ENCODE results near the gene EIF1AY.
"Not testable (repeated sequence)": the region's sequence is repeated elsewhere in the genome, so short reads cannot be mapped to it uniquely, and the experiment has no call there.

The EIF1AY gene

GRCh38 chrY:20575531-20576121 is at the start of gene EIF1AY:
TSS of gene EIF1AY (plus strand) at chrY:20575776. CDS start at chrY:20575872, 96 bp downstream.
- no peak for DNase-seq

- DNase-seq, result no peak
These were observed 47.1 kb upstream of the EIF1AY start for GRCh38 chrY:20528435-20528834.

GRCh38 chrY:20538186-20538585 is 37.4 kb upstream of the EIF1AY start:
- no peak for DNase-seq

GRCh38 chrY:20538933-20539332 is 36.6 kb upstream of the EIF1AY start:
- DNase-seq, result no peak

- DNase-seq, result no peak
These were observed 31.1 kb upstream of the EIF1AY start for GRCh38 chrY:20544451-20544960.

GRCh38 chrY:20546071-20546470 is 29.5 kb upstream of the EIF1AY start:
- no peak for DNase-seq

- no peak for DNase-seq
These were observed 26.3 kb upstream of the EIF1AY start for GRCh38 chrY:20549289-20549688.

- no peak for DNase-seq
These were observed 23.7 kb upstream of the EIF1AY start for GRCh38 chrY:20551840-20552239.

GRCh38 chrY:20552764-20553323 is 22.7 kb upstream of the EIF1AY start:
- DNase-seq, result not testable (repeated sequence)

GRCh38 chrY:20555820-20556219 is 19.8 kb upstream of the EIF1AY start:
- DNase-seq, result no peak

- no peak for DNase-seq
These were observed 16.9 kb upstream of the EIF1AY start for GRCh38 chrY:20558677-20559076.

GRCh38 chrY:20559873-20560512 is 15.6 kb upstream of the EIF1AY start:
- DNase-seq, result no peak

- no peak for DNase-seq
These were observed 4.3 kb upstream of the EIF1AY start for GRCh38 chrY:20571306-20571705.

GRCh38 chrY:20576506-20576905 is 930 bp downstream of the EIF1AY start:
- no peak for DNase-seq

GRCh38 chrY:20578206-20578605 is 2.6 kb downstream of the EIF1AY start:
- no peak for DNase-seq

GRCh38 chrY:20581687-20582086 is 6.1 kb downstream of the EIF1AY start:
- DNase-seq, result no peak

- no peak for DNase-seq
These were observed 10.6 kb downstream of the EIF1AY start for GRCh38 chrY:20586161-20586560.

All from NCI-H2029 treated with DMSO at 0.1 percent for 48 hours (cell line).